Trophoblast cell (in vitro differentiated cells and primary cell): Measurements from ENCODE around the gene MAGEH1.
"Not testable (repeated sequence)": the region's sequence is repeated elsewhere in the genome, so short reads cannot be mapped to it uniquely, and the experiment has no call there.

Source experiments
- DNase-seq, 2 donors: peaks; one replicate each; pipeline ENCODE4 v3.0.0-alpha.2; 2016
- H2AFZ ChIP-seq: 2 replicates; pipeline ENCODE4 v1.6.1; 2013; ENCODE audit warnings: low read length, moderate library complexity, mild to moderate bottlenecking; ENCODE audit not compliant: insufficient read depth, poor library complexity
- H2AK5ac ChIP-seq: 2 replicates; pipeline ENCODE4 v1.6.1; 2013; ENCODE audit warnings: mild to moderate bottlenecking, low read length
- H2BK120ac ChIP-seq: 2 replicates; pipeline ENCODE4 v1.6.1; 2013; ENCODE audit warnings: low read length, mild to moderate bottlenecking, moderate library complexity; ENCODE audit not compliant: insufficient read depth, poor library complexity
- H2BK12ac ChIP-seq: 2 replicates; pipeline ENCODE4 v1.6.1; 2013; ENCODE audit warnings: mild to moderate bottlenecking, low read length, moderate library complexity
- H2BK5ac ChIP-seq: 2 replicates; pipeline ENCODE4 v1.6.1; 2013; ENCODE audit warnings: low read length, low read depth, moderate library complexity, mild to moderate bottlenecking; ENCODE audit not compliant: poor library complexity
- H3K14ac ChIP-seq: 2 replicates; pipeline ENCODE4 v1.6.1; 2013; ENCODE audit warnings: mild to moderate bottlenecking, low read length
- H3K18ac ChIP-seq: 2 replicates; pipeline ENCODE4 v1.6.1; 2013; ENCODE audit warnings: mild to moderate bottlenecking, low read length
- H3K23ac ChIP-seq: 2 replicates; pipeline ENCODE4 v1.6.1; 2013; ENCODE audit warnings: low read length
- H3K27ac ChIP-seq: 2 replicates; pipeline ENCODE4 v1.5.1; 2013; ENCODE audit warnings: low read depth, mild to moderate bottlenecking, inconsistent platforms, low read length, moderate library complexity
- H3K27me3 ChIP-seq: 2 replicates; pipeline ENCODE4 v1.6.1; 2013; ENCODE audit warnings: inconsistent platforms, mild to moderate bottlenecking, low read length, moderate library complexity; ENCODE audit not compliant: insufficient read depth
- H3K36me3 ChIP-seq, 2 experiments: 1 replicate in 1 of 2; 2 replicates in 1 of 2; pipeline ENCODE4 v1.6.1; 2013; ENCODE audit warnings: low read length in 2 of 2, mild to moderate bottlenecking in 2 of 2, moderate library complexity in 1 of 2; ENCODE audit not compliant: insufficient read depth in 2 of 2, control insufficient read depth in 1 of 2
- H3K4ac ChIP-seq: 2 replicates; pipeline ENCODE4 v1.6.1; 2013; ENCODE audit warnings: low read depth, mild to moderate bottlenecking, low read length, moderate library complexity
- H3K4me1 ChIP-seq, 2 experiments: 1 replicate in 1 of 2; 2 replicates in 1 of 2; pipeline ENCODE4 v1.6.1; 2013; ENCODE audit warnings: low read length in 2 of 2, mild to moderate bottlenecking in 2 of 2, moderate library complexity in 1 of 2; ENCODE audit not compliant: insufficient read depth in 2 of 2, control insufficient read depth in 1 of 2
- H3K4me2 ChIP-seq: 2 replicates; pipeline ENCODE4 v1.6.1; 2013; ENCODE audit warnings: inconsistent platforms, mild to moderate bottlenecking, low read length, moderate library complexity
- H3K4me3 ChIP-seq: 2 replicates; pipeline ENCODE4 v1.5.1; 2013; ENCODE audit warnings: mild to moderate bottlenecking, low read depth, low read length, inconsistent platforms
- H3K79me1 ChIP-seq: one replicate; pipeline ENCODE4 v1.6.1; 2013; ENCODE audit warnings: low read length
- H3K79me2 ChIP-seq: 2 replicates; pipeline ENCODE4 v1.6.1; 2013; ENCODE audit warnings: low read length, mild to moderate bottlenecking; ENCODE audit not compliant: control insufficient read depth, insufficient read depth, poor library complexity
- H3K9ac ChIP-seq: 2 replicates; pipeline ENCODE4 v1.6.1; 2013; ENCODE audit warnings: mild to moderate bottlenecking, low read length
- H3K9me3 ChIP-seq: 2 replicates; pipeline ENCODE4 v1.6.1; 2013; ENCODE audit warnings: low read depth, mild to moderate bottlenecking, control low read depth, inconsistent platforms, low read length; ENCODE audit not compliant: insufficient read depth
- H4K12ac ChIP-seq: 2 replicates; pipeline ENCODE4 v1.6.1; 2013; ENCODE audit warnings: low read depth, mild to moderate bottlenecking, low read length, moderate library complexity
- H4K8ac ChIP-seq: 2 replicates; pipeline ENCODE4 v1.6.1; 2013; ENCODE audit warnings: low read depth, mild to moderate bottlenecking, low read length, moderate library complexity
- H4K91ac ChIP-seq: one replicate; pipeline ENCODE4 v1.6.1; 2013; ENCODE audit warnings: low read depth, mild to moderate bottlenecking, low read length, moderate library complexity
- WGBS: extraction: QIAGEN DNeasy Blood & Tissue Kit; methylation state at CpG from one replicate; pipeline ENCODE4 v1.1.7; 2013; ENCODE audit warnings: missing lambda C conversion rate; ENCODE audit not compliant: insufficient read length, insufficient coverage; ENCODE audit errors: extremely low coverage; 5-methylcytosine and 5-hydroxymethylcytosine counted together

The MAGEH1 gene

DNA sequence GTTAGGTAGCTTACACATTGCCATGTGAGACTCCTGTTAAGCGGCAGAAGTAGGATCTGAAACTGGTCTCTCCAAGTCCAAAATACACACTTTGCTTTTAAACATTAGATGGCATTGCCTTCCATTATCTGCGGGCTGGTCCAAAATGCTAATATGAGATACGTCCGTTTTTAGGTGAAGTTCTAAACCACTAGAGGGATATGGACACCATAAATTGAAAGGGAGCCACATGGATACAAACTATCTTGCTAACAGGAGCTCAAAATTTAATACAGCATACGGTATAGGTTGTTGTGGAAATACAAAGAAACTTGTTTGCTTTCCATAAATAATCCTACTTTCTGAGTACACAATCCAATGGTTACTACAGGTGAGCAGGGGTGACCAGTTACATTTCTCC is 13.9 kb downstream of the MAGEH1 start:
- not testable (repeated sequence) for H3K27me3 ChIP-seq, H4K8ac ChIP-seq, H2BK120ac ChIP-seq, H2BK12ac ChIP-seq, H3K4me2 ChIP-seq, H3K27ac ChIP-seq, H3K9ac ChIP-seq, H4K12ac ChIP-seq, H3K36me3 ChIP-seq, H2AFZ ChIP-seq, H4K91ac ChIP-seq, H3K18ac ChIP-seq, DNase-seq, H3K79me2 ChIP-seq, H3K4me3 ChIP-seq, H2AK5ac ChIP-seq, H2BK5ac ChIP-seq, H3K9me3 ChIP-seq, H3K14ac ChIP-seq, H3K23ac ChIP-seq, H3K4ac ChIP-seq, H3K4me1 ChIP-seq, H3K79me1 ChIP-seq
- no CpG with 5 or more reads among the region's 5 CpGs for WGBS

DNA sequence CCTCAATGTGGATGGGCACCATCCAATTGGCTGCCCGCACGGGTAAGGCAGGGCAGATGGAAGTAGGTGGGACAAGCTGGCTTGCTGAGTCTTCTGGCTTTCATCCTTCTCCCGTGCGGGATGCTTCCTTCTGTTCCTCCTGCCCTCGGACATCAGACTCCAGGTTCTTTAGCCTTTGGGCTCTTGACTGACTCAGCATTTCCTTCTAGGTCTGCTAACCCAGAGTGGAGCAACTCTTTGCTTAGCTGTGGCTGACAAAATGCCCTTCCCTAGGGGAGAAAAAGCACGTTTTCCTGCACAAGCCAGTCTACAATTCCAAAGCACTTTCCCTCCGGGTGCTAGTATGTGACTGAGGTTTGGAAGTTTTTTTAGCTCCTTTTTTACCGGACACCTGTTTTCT is 28.0 kb downstream of the MAGEH1 start:
- not testable (repeated sequence) for H3K4me2 ChIP-seq, H3K4me1 ChIP-seq, H3K14ac ChIP-seq, H3K9ac ChIP-seq, DNase-seq, H3K27me3 ChIP-seq, H3K36me3 ChIP-seq, H2AK5ac ChIP-seq, H3K4me3 ChIP-seq, H4K12ac ChIP-seq, H2BK5ac ChIP-seq, H2BK120ac ChIP-seq, H3K9me3 ChIP-seq, H3K79me1 ChIP-seq, H3K27ac ChIP-seq, H3K18ac ChIP-seq, H4K91ac ChIP-seq, H2BK12ac ChIP-seq, H3K79me2 ChIP-seq, H3K23ac ChIP-seq, H3K4ac ChIP-seq, H4K8ac ChIP-seq, H2AFZ ChIP-seq
- no CpG with 5 or more reads among the region's 8 CpGs for WGBS

DNA sequence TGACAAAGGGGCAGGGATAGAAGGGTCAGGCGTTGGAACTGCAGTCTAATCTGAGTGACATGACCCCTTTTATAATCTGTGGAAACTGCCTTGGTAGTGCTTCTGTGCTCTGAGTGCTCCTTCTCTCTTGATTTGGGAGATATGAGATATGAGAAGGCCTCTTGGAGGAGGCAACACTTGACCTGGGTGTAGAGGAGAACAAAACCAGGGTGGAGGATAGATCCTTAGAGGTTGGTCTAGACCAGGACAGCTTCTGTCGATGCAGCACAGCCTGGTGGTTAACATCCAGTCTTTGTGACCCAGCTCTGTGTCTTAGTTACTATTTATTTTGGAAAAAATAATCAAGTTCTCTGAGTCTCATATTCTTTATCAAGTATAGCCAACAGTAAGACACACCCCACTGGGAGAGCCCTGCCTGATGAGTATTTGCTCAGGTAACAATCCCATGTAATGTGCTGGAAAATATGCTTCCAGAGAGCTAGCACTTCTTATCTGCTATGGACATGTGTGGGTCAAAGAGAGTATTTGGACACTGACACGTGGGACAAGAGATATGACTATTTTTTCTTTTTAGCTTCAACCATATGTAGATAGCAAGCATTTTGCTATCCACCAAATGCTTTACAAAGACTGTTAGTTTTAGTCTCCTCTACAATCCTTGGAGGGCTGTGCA is 28.6 kb downstream of the MAGEH1 start:
- no peaks in the 10 kb centered on the region for H3K79me2 ChIP-seq
- no peak overlapping the region for H4K12ac ChIP-seq
- no peak overlapping the region for H2AFZ ChIP-seq
- no peak overlapping the region for H3K4me2 ChIP-seq
- no peak overlapping the region for H3K18ac ChIP-seq
- no peak overlapping the region for H3K9ac ChIP-seq
- no peak for DNase-seq
- no peaks in the 10 kb centered on the region for H3K79me1 ChIP-seq
- no peak overlapping the region for H2BK12ac ChIP-seq
- H3K23ac ChIP-seq: no peak overlapping the region
- H2BK5ac ChIP-seq: no peak overlapping the region
- H3K36me3 ChIP-seq: no peaks in the 10 kb centered on the region
- H2BK120ac ChIP-seq: no peak overlapping the region
- H3K9me3 ChIP-seq: no peaks in the 10 kb centered on the region
- no CpG with 5 or more reads among the region's 3 CpGs for WGBS
- no peak overlapping the region for H3K14ac ChIP-seq
- no peak overlapping the region for H4K8ac ChIP-seq
- H3K27me3 ChIP-seq: no peaks in the 10 kb centered on the region
- no peak overlapping the region for H2AK5ac ChIP-seq
- H4K91ac ChIP-seq: no peak overlapping the region
- no peaks in the 10 kb centered on the region for H3K4me1 ChIP-seq
- no peak overlapping the region for H3K4ac ChIP-seq
- no peak overlapping the region for H3K27ac ChIP-seq
- H3K4me3 ChIP-seq: no peak overlapping the region

DNA sequence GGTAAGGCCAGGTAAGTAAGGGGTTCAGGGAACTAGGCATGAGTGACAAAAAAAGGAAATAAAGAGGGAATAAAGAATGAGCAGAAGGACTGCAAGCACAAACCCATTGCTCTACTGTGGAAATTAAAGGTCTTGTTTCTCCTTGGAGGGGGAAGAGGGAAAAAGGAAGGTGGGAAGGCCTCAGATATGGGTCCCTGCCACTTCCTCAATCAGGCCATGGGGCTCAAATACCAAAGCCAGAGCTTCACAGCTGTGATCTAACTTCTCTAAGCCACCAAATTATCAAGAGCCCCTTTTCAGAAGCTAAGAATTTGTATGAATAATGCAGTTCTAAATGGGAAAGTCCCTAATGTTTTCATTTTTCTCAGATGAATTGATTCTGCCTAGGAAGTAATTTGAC is 33.0 kb downstream of the MAGEH1 start:
- no peak overlapping the region for H3K4ac ChIP-seq
- H3K4me1 ChIP-seq: no peaks in the 10 kb centered on the region
- peaks cover 4% of the 10 kb centered on the region for H3K79me2 ChIP-seq
- H3K9me3 ChIP-seq: no peaks in the 10 kb centered on the region
- H4K91ac ChIP-seq: no peak overlapping the region
- H4K8ac ChIP-seq: no peak overlapping the region
- H3K27me3 ChIP-seq: no peaks in the 10 kb centered on the region
- DNase-seq: no peak
- no peak overlapping the region for H2AFZ ChIP-seq
- no peak overlapping the region for H2BK12ac ChIP-seq
- no peak overlapping the region for H2AK5ac ChIP-seq
- no peak overlapping the region for H2BK5ac ChIP-seq
- H3K27ac ChIP-seq: no peak overlapping the region
- H3K18ac ChIP-seq: no peak overlapping the region
- no peak overlapping the region for H3K9ac ChIP-seq
- no peak overlapping the region for H4K12ac ChIP-seq
- H3K79me1 ChIP-seq: peaks cover 16% of the 10 kb centered on the region
- H3K36me3 ChIP-seq: peaks cover 2 to 7% of the 10 kb centered on the region in 2 experiments
- H3K4me3 ChIP-seq: no peak overlapping the region
- H3K23ac ChIP-seq: no peak overlapping the region
- no peak overlapping the region for H3K14ac ChIP-seq
- H3K4me2 ChIP-seq: no peak overlapping the region
- H2BK120ac ChIP-seq: no peak overlapping the region
